ENCODE results near the gene ZNF526. TPM values are rescaled to one million over a fixed set of nuclear protein-coding genes. Genes with fewer than 3 reads are reported as not detected.
A peak's percentile ranks its signal among the peaks of the same experiment; 100 is the strongest.

ZNF526 gene
- total and polyA plus RNA-seq, 9 of the 15 experiments (the other 6 are each of a cell fraction or from before 2014, with no cell fraction given), result 1.3 to 17.9 (median 6.2) TPM

GRCh38 chr19:42254089-42254849 is 34.2 kb downstream of the ZNF526 start (continued):
- TF ChIP-seq CREB1 (IDR thresholded peaks at IDR 0.05) (peak; percentile 5; the same call in 1 of the 2 replicates), CREB1 (CRISPR knock-in tag; IDR thresholded peaks at IDR 0.05) (peak; percentile 18; the same call in 1 of the 2 replicates), SREBF2 (CRISPR knock-in tag; IDR thresholded peaks at IDR 0.05) (no peak), ZNF232 (CRISPR knock-in tag; IDR thresholded peaks at IDR 0.05) (no peak), ZNF175 (CRISPR knock-in tag; IDR thresholded peaks at IDR 0.05; ENCODE audit: low read depth) (0 out of 2 replicates have a peak, but pooled peaks have one; percentile 7), POLR2A (conservative IDR thresholded peaks at IDR 0.05) (0 out of 2 replicates have a peak, but pooled peaks have one; percentile 47), HINFP (tag; conservative IDR thresholded peaks at IDR 0.05; ENCODE audit: low read depth) (no peak), ZBTB7A (IDR thresholded peaks at IDR 0.05; ENCODE audit: borderline replicate concordance, control insufficient read depth, low read depth, low read length) (peak; percentile 82), RREB1 (CRISPR knock-in tag; IDR thresholded peaks at IDR 0.05) (no peak), ZBTB2 (IDR thresholded peaks at IDR 0.05) (peak; percentile 51; the same call in 1 of the 2 replicates), ZNF75A (CRISPR knock-in tag; IDR thresholded peaks at IDR 0.05) (no peak), BRD9 (IDR thresholded peaks at IDR 0.05; ENCODE audit: low read depth, partially characterized antibody) (peak; percentile 56), PKNOX1 (IDR thresholded peaks at IDR 0.05) (no peak), CREB3L1 (IDR thresholded peaks at IDR 0.05; ENCODE audit: borderline replicate concordance, low read depth) (peak; percentile 46; the same call in 1 of the 2 replicates), U2AF2 (optimal IDR thresholded peaks at IDR 0.05; ENCODE audit: low read depth, low read length) (no peak), NFXL1 (CRISPR knock-in tag; IDR thresholded peaks at IDR 0.05) (no peak), L3MBTL2 (IDR thresholded peaks at IDR 0.05) (no peak)

Data from K562 (cell line).